Measurements from ENCODE around the gene DNAJC22. TPM values are rescaled to one million over a fixed set of nuclear protein-coding genes. Genes with fewer than 3 reads are reported as not detected.

DNAJC22 gene
- total and polyA plus RNA-seq, 2 of the 13 experiments (the other 11 are each of a cell fraction or from before 2014, with no cell fraction given), result 25.2 to 31.7 TPM

DNA sequence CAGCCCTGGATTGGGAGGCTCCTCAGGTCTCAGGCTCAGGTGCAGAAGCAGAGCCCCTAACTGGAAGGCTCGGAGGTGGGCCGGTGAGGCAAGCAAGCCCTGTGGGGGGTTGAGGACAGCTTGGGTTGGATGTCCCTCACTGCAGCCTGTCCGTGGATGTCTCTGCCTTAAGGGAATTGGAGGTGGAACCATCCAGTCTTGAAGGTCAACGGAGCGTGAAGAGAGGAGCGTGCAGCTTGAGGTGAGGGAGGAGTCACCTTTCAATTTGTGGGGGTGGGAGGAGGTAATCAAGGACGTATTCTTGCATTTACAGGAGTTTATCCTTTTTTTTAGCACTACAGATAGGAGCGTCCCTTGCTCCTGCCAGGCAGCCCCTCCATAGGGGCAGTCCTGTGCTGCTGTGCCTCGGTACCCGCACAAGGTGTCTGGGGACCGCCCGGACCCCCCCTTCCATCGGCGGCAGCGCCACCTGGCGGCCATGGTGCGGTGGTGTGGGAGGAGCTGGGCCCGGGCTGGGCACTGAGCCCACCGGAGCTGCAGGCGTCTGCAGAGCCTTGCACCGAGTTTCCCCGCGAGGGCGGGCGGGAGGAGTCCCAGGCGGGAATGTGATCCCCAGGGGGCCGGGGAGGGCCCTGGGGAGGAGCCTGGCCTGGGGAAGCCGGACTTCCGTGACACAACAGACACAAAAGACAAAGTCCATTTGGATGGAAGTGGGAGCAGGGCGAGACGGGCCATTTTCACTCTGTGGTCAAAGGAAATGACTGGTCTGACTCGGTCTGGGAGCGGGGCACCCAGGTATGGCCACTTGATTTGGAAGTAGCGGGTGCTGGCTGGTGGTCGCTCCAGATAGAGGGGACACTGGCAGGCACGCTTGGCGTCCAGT, 864 bp downstream of the DNAJC22 start (continued):
- TF ChIP-seq, protein P1, sequence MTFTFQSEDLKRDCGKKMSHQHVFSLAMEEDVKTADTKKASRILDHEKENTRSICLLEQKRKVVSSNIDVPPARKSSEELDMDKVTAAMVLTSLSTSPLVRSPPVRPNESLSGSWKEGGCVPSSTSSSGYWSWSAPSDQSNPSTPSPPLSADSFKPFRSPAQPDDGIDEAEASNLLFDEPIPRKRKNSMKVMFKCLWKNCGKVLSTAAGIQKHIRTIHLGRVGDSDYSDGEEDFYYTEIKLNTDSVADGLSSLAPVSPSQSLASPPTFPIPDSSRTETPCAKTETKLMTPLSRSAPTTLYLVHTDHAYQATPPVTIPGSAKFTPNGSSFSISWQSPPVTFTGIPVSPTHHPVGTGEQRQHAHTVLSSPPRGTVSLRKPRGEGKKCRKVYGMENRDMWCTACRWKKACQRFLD (CRISPR knock-in tag; IDR thresholded peaks at IDR 0.05; ENCODE audit: borderline replicate concordance), result no peak
- TF ChIP-seq ZFP36L2 (CRISPR knock-in tag; IDR thresholded peaks at IDR 0.05), result peak; percentile 70; the same call in 1 of the 2 replicates
- TF ChIP-seq, protein P2, sequence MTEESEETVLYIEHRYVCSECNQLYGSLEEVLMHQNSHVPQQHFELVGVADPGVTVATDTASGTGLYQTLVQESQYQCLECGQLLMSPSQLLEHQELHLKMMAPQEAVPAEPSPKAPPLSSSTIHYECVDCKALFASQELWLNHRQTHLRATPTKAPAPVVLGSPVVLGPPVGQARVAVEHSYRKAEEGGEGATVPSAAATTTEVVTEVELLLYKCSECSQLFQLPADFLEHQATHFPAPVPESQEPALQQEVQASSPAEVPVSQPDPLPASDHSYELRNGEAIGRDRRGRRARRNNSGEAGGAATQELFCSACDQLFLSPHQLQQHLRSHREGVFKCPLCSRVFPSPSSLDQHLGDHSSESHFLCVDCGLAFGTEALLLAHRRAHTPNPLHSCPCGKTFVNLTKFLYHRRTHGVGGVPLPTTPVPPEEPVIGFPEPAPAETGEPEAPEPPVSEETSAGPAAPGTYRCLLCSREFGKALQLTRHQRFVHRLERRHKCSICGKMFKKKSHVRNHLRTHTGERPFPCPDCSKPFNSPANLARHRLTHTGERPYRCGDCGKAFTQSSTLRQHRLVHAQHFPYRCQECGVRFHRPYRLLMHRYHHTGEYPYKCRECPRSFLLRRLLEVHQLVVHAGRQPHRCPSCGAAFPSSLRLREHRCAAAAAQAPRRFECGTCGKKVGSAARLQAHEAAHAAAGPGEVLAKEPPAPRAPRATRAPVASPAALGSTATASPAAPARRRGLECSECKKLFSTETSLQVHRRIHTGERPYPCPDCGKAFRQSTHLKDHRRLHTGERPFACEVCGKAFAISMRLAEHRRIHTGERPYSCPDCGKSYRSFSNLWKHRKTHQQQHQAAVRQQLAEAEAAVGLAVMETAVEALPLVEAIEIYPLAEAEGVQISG (CRISPR knock-in tag; IDR thresholded peaks at IDR 0.05), result peak; percentile 88
- TF ChIP-seq ZNF619 (CRISPR knock-in tag; IDR thresholded peaks at IDR 0.05), result no peak
- TF ChIP-seq NFIC (IDR thresholded peaks at IDR 0.05; ENCODE audit: low read length), result 0 out of 2 replicates have a peak, but pooled peaks have one; percentile 11
- TF ChIP-seq MIER3 (CRISPR knock-in tag; IDR thresholded peaks at IDR 0.05; ENCODE audit: borderline replicate concordance), result no peak; the same call in 1 of the 2 replicates
- no peak for TF ChIP-seq HOXA9 (CRISPR knock-in tag; IDR thresholded peaks at IDR 0.05; ENCODE audit: borderline replicate concordance)
- 0 out of 2 replicates have a peak, but pooled peaks have one; percentile 7 for TF ChIP-seq TRIM24 (CRISPR knock-in tag; IDR thresholded peaks at IDR 0.05)
- TF ChIP-seq, protein P3, sequence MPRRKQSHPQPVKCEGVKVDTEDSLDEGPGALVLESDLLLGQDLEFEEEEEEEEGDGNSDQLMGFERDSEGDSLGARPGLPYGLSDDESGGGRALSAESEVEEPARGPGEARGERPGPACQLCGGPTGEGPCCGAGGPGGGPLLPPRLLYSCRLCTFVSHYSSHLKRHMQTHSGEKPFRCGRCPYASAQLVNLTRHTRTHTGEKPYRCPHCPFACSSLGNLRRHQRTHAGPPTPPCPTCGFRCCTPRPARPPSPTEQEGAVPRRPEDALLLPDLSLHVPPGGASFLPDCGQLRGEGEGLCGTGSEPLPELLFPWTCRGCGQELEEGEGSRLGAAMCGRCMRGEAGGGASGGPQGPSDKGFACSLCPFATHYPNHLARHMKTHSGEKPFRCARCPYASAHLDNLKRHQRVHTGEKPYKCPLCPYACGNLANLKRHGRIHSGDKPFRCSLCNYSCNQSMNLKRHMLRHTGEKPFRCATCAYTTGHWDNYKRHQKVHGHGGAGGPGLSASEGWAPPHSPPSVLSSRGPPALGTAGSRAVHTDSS (CRISPR knock-in tag; conservative IDR thresholded peaks at IDR 0.05), result 0 out of 2 replicates have a peak, but pooled peaks have one; percentile 54
- TF ChIP-seq AGO2 (optimal IDR thresholded peaks at IDR 0.05; ENCODE audit: low read depth, low read length), result no peak
- no peak for TF ChIP-seq ZNF24 (IDR thresholded peaks at IDR 0.05)
- TF ChIP-seq ZNF460 (CRISPR knock-in tag; IDR thresholded peaks at IDR 0.05; ENCODE audit: borderline replicate concordance), result peak; percentile 32; the same call in 1 of the 2 replicates
- no peak for TF ChIP-seq ZNF326 (CRISPR knock-in tag; IDR thresholded peaks at IDR 0.05; ENCODE audit: borderline replicate concordance)
- no peak for TF ChIP-seq CBX2 (IDR thresholded peaks at IDR 0.05; ENCODE audit: low read depth, low read length)
- no peak for TF ChIP-seq CBX2 (CRISPR knock-in tag; IDR thresholded peaks at IDR 0.05; ENCODE audit: low read depth)
- TF ChIP-seq, protein P4, sequence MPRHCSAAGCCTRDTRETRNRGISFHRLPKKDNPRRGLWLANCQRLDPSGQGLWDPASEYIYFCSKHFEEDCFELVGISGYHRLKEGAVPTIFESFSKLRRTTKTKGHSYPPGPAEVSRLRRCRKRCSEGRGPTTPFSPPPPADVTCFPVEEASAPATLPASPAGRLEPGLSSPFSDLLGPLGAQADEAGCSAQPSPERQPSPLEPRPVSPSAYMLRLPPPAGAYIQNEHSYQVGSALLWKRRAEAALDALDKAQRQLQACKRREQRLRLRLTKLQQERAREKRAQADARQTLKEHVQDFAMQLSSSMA (CRISPR knock-in tag; IDR thresholded peaks at IDR 0.05), result no peak; the same call in 1 of the 2 replicates
- TF ChIP-seq SOX6 (IDR thresholded peaks at IDR 0.05), result no peak
- TF ChIP-seq SOX6 (CRISPR knock-in tag; IDR thresholded peaks at IDR 0.05), result peak; percentile 81
- no peak for TF ChIP-seq ZFAT (CRISPR knock-in tag; conservative IDR thresholded peaks at IDR 0.05)
- no peak for TF ChIP-seq ZNF550 (CRISPR knock-in tag; IDR thresholded peaks at IDR 0.05; ENCODE audit: borderline replicate concordance)
- no peak for TF ChIP-seq ZNF17 (CRISPR knock-in tag; IDR thresholded peaks at IDR 0.05)
- TF ChIP-seq, protein P5, sequence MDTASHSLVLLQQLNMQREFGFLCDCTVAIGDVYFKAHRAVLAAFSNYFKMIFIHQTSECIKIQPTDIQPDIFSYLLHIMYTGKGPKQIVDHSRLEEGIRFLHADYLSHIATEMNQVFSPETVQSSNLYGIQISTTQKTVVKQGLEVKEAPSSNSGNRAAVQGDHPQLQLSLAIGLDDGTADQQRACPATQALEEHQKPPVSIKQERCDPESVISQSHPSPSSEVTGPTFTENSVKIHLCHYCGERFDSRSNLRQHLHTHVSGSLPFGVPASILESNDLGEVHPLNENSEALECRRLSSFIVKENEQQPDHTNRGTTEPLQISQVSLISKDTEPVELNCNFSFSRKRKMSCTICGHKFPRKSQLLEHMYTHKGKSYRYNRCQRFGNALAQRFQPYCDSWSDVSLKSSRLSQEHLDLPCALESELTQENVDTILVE (CRISPR knock-in tag; IDR thresholded peaks at IDR 0.05), result peak; percentile 94
